Gastrocnemius medialis (tissue), 4 donors: ENCODE data around the gene CFHR1.

Experiments
- POLR2A ChIP-seq, 2 donors: fragments of 450-650 bp; IDR thresholded peaks; one replicate each; pipeline ENCODE4 v1.6.1; 2017; ENCODE audit warnings: antibody characterized with exemption in 2 of 2, mild to moderate bottlenecking in 2 of 2, moderate library complexity in 2 of 2
- TF ChIP-seq, protein P1 (sequence below), 5 experiments: fragments of 450-650 bp in 3 of 5; fragments of 200-600 bp in 2 of 5; sonication (generic) in 2 of 5; IDR thresholded peaks in 4 of 5; conservative IDR thresholded peaks in 1 of 5; 1 replicate in 4 of 5; 2 replicates in 1 of 5; pipeline ENCODE4 v1.5.1; 2016 to 2019; ENCODE audit warnings: antibody characterized with exemption in 5 of 5, mild to moderate bottlenecking in 3 of 5, moderate library complexity in 3 of 5

DNA sequence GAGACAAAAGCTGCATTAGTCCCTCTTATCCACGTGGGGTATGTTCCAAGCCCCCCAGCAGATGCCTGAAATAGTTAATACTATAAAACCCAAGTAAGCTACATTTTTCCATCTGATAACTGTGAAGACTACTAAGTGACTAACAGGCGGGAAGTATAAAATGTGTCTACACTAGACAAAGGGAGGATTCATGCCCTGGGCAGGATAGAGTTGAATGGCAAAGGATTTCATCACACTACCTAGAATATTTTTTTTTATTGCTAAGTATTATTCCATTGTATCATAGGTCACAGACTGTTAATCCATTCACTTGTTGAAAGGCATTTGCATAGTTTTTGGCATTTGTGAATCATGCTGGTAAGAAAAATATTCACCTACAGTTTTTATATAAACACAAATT lies 41.9 kb downstream of the CFHR1 start:
- TF ChIP-seq, protein P1, sequence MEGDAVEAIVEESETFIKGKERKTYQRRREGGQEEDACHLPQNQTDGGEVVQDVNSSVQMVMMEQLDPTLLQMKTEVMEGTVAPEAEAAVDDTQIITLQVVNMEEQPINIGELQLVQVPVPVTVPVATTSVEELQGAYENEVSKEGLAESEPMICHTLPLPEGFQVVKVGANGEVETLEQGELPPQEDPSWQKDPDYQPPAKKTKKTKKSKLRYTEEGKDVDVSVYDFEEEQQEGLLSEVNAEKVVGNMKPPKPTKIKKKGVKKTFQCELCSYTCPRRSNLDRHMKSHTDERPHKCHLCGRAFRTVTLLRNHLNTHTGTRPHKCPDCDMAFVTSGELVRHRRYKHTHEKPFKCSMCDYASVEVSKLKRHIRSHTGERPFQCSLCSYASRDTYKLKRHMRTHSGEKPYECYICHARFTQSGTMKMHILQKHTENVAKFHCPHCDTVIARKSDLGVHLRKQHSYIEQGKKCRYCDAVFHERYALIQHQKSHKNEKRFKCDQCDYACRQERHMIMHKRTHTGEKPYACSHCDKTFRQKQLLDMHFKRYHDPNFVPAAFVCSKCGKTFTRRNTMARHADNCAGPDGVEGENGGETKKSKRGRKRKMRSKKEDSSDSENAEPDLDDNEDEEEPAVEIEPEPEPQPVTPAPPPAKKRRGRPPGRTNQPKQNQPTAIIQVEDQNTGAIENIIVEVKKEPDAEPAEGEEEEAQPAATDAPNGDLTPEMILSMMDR (IDR thresholded peaks at IDR 0.05 in 4 of 5, conservative IDR thresholded peaks at IDR 0.05 in 1 of 5): no peak
- TF ChIP-seq POLR2A (IDR thresholded peaks at IDR 0.05): no peak
